HG03097 (cell line): Measurements from ENCODE around the gene CACNB4.
"Not testable (repeated sequence)": the region's sequence is repeated elsewhere in the genome, so short reads cannot be mapped to it uniquely, and the experiment has no call there.

Experiments used
- ATAC-seq: cut with Tn5 transposase; IDR thresholded peaks from one replicate; pipeline ENCODE4 v1.9.1; 2021; ENCODE audit not compliant: unreplicated experiment, low FRiP score

Gene CACNB4

DNA sequence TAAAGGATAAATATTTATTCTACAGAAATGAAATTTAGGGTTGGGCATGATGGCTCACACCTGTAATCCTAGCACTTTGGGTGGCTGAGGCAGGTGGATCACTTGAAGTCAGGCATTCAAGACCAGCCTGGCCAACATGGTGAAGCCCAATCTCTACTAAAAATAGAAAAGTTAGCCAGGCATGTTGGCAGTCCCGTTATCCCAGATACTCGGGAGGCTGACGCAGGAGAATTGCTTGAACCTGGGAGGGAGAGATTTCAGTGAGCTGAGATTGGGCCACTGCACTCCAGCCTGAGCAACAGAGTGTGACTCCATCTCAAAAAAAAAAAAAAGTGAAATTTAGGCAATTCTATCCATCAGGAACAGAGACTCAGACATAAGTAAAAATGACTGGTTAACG lies 8.1 kb downstream of the CACNB4 start:
- not testable (repeated sequence) for ATAC-seq

DNA sequence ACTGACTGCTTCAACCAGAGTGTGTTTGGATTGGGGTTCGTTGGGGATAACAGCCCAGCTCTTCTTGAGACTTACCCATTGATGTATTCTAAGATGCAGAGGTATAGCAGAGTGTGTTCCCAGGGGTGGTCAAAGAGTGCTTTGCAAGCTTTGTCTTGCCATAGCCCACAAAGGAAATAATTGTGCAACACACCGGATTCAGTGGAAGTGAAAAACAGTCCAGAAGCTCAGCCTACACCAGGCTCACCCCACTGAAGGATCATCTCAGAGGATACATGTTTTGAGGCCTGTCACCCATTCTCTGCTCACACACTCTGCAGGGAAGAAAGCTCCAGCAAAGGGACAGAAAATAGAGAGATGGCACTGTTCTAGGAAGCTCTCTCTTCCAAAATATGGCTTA lies 9.6 kb downstream of the CACNB4 start:
- ATAC-seq: no peak

DNA sequence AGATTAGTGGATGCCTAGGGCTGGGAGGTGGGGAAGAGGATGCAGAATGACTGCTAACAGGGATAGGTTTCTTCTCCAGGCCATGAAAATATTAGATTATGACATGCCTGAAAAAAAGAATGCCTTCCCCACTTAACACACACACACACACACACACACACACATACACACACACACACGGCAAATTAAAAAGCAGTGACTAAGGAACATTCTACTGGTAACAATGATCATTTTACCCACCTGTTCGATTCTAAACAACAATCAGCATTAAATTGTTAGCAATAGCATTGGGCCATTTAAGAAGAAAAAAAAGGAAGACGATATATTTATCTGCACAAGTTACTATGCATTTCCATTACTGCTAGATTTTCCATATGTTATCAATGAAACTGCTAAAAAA lies 10.8 kb downstream of the CACNB4 start:
- no peak for ATAC-seq

DNA sequence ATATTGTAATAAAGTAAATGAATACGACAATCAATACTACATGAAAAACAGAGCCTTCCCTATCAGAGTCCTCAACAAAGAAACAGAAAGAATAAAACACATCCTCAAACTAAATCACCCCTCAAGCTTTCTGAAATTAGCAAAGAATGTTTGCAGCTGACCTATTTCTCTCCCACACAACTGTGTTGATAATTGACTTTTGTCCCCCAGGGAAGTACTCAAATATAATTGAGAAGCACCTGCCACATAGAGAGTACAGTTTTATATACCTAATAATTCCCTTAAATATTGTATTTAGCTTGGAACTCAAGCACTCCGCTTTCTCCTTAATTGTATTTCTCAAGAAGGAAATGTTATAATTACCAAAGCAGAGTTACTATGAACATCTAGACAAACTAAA lies 12.6 kb downstream of the CACNB4 start:
- no peak for ATAC-seq

DNA sequence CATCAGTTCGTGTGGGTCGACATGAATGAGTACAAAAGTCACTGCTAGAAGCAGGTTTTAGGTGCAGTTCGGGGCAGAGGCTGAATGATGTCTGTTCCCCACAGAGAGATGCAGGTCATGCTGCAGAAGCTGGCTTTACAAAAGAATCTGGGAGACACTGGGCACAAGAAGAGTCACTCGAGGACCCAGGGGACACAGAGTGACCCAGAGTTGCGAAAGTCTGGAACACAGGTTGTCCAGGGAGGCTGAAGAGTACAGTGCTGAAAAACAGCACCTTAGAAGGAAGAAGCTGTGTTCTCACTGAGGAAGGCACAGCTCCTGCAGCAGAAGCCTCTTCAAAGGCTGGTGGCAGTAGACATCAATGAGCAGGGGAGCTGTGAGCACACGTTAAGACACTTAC lies 14.8 kb downstream of the CACNB4 start:
- ATAC-seq: no peak

DNA sequence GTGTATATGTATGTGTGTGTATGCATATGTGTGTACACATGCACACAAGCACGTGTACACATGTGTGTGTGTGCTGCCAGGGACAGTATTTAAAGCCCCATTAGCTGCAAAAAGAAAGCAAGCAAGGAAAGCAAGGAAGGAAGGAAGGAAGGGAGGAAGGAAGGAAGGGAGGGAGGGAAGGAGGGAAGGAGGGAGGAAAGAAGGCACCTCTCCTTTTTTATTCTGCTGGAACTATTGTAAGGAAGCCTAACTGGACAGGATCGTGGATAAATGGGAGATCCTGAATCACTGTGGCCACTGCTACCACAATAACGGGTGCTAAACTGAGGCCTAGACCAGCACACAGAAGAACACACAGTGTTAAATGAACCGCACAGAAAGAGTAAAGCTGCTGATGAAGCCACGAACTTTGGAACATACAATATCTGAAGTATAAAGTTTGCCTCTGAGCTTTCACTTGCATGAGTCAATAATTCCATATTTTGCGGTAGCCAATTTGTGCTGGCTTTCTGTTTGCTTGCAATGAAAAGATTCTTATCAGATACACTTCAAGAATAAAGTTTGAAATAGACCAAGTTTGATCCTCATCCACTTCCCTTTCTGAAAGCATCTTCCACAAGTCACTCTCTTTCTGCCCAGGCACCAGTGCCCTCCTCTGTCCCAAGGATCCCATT lies 15.5 kb downstream of the CACNB4 start:
- ATAC-seq: no peak

DNA sequence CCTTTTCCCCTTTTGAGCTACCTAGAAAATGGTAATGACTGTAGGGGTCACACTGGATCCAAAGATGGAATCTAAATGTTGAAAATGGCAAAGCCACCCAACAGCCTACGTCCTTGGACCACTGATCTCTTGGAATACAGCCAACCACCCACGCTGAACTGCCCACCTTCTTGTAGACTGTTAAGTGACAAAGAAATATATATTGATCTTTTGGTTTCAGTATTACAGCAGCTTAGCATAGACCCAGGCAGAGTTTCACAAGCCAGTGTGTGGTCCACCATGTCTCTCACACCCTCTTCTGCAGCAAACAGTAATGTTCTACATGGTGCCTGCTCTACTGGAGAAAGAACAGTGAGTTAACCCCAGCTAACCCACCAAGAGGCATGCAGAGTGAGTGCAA lies 20.2 kb downstream of the CACNB4 start:
- ATAC-seq: no peak

DNA sequence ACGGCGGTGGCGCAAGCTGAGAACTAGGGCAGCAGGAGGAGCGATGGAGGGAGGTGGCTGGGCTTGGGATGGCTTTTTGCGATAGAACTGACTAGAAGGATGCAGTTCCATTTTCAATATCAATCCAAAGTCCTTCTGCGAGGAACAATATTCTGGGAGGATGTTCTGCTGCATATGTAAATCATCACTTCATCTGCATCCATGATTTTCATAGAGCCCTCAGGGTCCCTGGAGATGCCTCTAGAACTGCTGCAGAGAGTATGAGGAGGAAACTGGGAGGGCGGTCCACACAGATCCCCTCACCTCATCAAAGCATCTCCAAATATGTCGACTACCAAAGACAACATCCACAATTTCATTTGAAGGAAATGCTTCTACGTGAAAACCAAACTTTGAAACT lies 20.8 kb downstream of the CACNB4 start:
- ATAC-seq: no peak

DNA sequence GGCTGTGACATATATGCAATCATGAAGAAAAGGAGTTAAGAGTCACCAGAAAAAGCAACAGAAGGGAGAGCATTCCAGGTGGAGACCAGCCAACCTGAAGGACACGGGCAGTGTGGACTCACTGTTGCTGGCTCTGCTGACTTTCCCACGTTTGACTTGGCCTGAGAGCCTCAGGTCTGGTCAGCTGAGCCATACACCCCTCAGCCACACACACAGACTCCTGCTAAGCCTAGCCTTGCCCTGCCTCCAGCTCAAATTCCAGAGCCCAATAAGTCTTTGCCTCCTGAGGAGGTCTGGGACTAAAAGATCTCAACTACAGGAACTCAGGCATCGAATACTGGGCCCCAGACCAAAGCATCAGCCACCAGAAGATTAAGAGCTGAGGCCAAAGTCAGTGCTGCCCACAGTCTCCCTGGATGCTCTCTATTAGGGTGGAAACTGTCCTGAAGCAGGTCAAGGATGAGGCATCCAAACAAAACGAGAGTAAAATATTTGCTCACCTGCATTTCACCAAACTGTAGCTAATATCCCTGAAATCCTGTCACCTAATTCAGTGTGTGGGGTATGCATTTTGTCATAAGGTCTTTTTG lies 23.3 kb downstream of the CACNB4 start:
- no peak for ATAC-seq

DNA sequence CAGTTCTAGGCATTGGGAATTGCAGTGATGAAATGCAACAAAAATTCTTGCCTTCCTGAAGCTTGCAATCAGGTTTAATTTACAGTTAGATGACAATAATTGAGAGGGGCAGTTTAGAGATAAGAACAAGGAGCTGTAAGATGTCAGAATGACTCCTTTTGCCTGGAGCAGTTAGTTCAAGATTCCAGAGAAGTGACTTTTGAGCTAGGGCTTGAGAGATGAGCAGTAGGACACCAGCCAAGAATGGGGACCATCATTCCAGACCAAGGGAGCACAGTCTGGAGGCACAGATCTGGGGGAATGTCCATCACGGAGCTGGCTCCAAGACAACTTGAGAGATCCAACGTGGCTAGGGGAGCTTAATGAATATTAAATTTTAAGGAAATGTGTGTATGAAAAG lies 26.8 kb downstream of the CACNB4 start:
- ATAC-seq: no peak

DNA sequence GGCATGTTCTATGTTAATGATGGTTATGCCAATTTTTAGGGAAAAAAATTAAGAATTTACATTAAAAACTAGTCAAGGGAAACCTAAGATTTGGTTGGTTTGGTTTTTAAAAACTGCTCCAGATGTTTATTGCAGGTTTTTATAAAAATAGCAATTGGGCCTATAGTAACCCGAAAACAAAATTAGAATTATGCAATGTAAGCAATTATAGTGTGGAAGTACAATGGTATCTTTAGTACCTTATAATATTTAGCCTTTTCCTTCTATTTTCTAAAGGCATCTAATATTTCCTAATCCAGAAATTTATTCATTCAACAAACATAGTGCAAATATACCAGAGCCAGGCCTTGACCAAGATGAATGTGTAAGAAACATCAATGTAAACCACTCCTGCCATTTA lies 27.3 kb downstream of the CACNB4 start:
- ATAC-seq: no peak

DNA sequence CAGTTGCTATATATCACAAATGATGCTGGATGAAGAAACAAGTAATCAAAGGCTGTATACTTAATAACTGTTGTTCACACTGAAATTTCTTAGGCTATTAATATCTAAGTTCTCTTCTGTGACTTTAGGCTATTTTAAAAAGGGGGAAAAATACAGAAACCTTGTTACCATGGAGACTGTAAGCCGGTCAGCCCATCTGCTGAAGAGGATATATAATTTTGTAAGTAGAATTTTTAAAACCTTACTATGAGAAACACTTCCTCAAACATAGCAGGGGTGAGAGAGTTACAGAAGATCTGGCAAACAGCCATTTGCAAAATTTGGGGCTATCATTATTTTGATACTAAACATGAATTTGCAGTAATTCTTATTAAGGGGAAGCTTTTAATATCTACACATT lies 27.8 kb downstream of the CACNB4 start:
- no peak for ATAC-seq

DNA sequence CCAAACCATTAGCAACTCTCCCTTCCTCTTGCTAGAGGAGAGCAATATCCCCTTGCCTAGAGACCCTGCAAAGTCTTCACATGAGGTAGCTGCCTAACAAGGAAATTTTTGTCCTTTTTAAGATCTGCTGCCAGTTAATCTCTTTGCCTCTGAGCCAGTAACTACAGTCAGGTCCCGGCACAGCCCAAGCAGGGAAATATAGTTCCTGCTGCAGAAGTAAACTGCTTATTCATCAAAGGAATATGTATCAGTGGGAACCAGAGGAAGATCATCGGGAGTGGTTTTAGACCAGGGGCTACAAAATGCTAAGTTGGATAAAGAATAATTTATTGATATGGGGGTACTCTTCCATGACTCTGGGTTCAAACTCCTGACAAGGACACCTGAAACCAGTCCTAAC lies 30.6 kb downstream of the CACNB4 start:
- no peak for ATAC-seq

DNA sequence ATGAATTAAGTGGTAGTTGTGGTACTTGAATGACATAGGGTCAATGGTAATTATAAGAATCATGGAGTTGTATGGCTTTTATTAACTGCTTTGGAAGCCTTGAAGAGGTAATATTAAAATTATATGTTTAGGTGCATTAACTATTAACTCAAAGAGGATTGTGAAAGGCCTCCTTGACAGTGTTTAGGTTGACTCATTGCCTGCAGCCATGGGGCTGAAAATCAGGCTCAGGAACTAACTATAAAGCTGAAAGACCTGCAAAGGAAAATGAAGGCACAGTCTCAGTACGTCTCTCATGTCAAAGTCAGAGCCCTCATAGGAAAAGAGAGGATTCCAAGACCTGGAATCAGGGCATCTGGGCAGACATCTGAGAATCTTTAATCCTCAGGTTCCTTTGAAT lies 31.0 kb downstream of the CACNB4 start:
- ATAC-seq: no peak

DNA sequence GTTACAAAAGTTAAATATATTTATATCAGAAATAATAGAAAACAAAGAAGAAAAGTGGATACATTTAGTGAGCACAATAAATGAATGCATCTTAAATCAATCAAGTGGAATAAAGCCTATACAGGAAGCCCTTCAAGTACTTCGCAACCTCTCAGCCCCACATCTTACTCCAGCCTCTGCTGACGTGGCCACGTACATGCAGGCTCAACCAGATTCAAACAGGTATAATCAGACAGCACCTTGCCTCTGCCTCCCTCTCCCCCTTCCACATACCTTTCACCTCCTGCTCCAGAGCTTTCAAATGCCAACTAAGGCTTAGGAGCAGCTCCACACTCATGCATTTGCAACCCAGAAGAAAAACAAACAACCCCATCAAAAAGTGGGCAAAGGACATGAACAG lies 32.9 kb downstream of the CACNB4 start:
- ATAC-seq: no peak

DNA sequence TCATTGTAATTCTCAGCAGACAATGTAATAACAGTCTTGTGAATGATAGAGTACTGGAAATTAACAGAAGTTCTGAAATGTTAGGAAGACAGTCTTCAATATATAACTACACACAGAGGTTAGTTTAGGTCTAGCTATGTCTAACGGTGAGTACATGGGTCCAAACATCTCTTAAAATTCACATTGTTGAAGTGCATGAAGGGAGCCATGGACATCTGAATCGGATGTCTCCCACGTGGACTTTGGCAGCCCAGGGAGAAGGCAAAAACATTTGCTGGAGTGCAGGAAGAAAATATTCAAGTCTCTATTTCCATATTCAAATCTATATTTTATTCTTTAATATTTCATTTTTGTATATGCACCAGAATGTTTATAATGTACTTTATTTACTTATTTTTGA lies 34.8 kb downstream of the CACNB4 start:
- ATAC-seq: no peak

DNA sequence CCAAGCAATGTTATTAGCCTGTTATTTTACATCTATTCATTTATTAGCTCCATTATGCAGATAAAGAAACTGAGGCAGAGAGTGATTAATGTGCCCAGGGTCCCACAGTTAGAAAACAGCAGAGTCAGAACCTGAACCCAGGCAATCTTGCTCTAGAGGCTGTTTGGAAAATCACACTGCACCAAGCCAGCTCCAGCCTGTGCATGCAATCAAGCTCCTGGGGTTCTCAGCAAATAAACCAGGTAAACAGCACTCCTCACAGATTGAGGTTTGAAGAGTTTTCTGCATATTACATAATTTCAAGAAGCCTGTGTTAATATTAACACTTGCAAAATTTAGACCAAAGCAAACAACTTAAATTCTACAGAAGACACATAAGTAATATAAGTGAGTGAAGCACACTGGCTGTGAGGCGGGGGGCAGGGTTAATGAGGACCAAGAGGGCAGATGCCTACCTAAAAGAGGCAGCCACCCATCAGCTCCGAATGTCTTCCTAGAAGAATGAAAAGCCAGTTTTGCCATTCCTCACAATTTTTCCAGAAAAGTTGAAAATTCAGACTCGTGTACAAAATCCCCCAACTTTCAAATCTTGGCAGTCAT lies 35.4 kb downstream of the CACNB4 start:
- ATAC-seq: no peak

DNA sequence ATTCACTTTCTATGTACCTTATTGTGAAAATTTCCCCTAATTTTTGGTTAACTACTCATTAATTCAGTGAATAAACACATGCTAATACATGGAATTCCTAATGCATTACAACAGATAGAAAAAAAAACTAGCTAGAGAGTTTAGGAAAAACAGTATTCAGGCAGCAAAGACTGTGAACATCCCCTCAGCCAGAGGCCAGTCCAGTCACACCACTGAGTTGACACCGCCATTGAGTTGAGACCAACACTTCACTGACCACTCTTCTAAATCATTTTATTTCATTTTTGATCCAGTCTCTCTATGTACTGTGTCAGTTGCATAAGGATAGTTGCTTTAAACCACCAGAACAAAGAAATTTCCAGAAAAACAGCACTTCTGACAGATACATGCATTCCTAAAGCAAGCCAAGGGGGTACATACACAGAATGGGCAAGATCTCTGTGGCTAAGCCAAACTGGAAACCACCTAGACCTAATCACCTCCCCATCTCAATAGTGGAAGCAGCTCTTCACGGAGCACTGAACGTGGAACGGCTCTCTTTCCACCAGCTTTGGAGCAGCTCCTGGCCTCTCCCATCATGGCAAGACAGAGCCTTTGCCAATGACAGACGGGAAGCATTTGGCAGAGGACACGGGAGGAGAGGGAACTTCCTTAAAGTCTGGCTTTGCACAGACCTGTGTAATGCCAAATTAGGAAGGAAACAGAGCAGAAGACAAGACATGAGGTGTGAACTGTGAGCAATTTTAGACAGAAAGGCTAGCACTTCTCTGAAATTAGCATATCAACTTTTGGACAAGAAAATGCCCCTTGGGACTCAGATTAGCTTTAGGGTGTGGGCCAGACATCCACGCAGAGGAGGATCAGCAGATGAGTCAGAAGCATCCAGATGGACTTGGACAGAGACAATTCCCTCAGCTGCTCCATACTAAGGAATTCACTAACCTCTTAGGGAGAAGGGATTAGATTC lies 36.4 kb downstream of the CACNB4 start:
- ATAC-seq: no peak

DNA sequence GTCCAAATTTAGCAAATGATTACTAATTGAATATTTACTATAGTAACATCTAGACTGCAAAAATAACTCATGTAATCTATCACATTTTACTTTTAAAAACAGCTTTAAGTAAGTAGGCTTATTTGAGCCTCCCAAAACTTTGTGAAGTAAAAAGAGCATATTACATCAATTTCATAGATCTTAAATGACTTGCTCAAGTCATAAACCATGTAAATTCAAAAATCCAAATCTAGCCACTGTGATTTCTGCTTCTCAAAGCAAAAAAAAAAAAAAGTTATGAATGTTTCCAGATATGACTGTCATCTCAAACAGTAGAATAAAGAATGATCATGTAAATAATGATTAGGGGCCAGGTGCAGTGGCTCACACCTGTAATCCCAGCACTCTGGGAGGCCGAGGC lies 37.5 kb downstream of the CACNB4 start:
- ATAC-seq: no peak

DNA sequence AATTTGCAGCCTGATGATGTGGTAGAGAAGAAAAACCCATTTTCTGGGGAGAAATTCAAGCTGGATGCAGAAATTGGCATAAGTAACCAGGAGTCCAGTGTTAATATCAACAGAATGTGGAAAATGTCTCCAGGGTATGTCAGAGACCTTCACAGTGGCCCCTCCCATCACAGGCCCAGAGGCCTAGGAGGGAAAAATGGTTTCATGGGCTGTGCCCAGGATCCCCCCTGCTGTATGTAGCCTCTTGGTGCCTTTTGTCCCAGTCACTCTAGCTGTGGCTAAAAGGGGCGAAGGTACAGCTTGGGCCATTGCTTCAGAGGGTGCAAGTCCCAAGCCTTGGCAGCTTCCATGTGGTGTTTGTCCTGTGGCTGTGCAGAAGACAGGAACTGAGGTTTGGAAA lies 40.2 kb downstream of the CACNB4 start:
- no peak for ATAC-seq

DNA sequence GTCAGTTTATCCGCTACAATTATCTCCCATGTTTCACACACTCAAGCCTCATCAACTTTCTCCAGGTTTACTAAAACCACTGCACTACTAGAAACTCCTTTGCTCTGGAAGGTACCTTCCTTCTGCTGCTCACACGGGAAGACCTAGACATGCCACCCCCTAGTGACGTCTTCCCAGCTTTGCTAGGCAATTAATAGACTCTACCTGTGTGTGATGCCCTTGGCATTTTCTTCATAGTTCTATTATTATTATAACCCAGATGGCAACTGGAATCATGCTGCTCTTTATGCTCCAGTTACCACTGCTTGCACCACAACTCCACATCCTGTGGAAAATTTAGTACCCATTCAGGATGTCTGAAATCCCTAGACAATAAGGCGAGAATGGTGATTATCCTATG lies 42.4 kb downstream of the CACNB4 start:
- ATAC-seq: no peak
